Endothelial cell of umbilical vein (primary cell): ENCODE results near the gene SC5D. TPM values are rescaled to one million over a fixed set of nuclear protein-coding genes. Genes with fewer than 3 reads are reported as not detected.

Experiments
- BruUV-seq: library from RNA; stranded (reverse); fragments of 400-500 nt; replicated peaks from 2 replicates; lab custom pipeline; 2021; lab: Mats Ljungman, UMichigan
- CTCF ChIA-PET: fragments of 300-600, 350-600 bp; sonication (Branson Sonifier 250); formaldehyde crosslinking; loops from one replicate; lab custom pipeline; 2021; ENCODE audit warnings: antibody characterized with exemption, inconsistent platforms; lab: Charles Lee
- POLR2A ChIA-PET: fragments of 300-600, 350-600 bp; sonication (Branson Sonifier 250); formaldehyde crosslinking; loops from one replicate; lab custom pipeline; 2021; ENCODE audit warnings: antibody characterized with exemption, inconsistent platforms; lab: Charles Lee
- DNase-seq: peaks from one replicate; pipeline ENCODE4 v3.0.0-alpha.2; 2011; ENCODE audit warnings: low read depth, low spot score
- FAIRE-seq: peaks from 2 replicates; lab custom pipeline; 2011; peaks lifted over from hg19 to GRCh38; lab: Jason Lieb, UNC
- H2AFZ ChIP-seq: 2 replicates; pipeline ENCODE4 v1.6.0; 2012; ENCODE audit warnings: low read depth, low read length, control low read depth, inconsistent platforms
- H3K27ac ChIP-seq: 2 replicates; pipeline ENCODE4 v1.5.1; 2011; ENCODE audit warnings: low read depth, mild to moderate bottlenecking, control low read depth, low read length, moderate library complexity; ENCODE audit not compliant: insufficient read depth
- H3K27me3 ChIP-seq, 2 experiments: 2 replicates each; pipeline versions ENCODE4 v1.6.0 to v1.6.1; 2011; ENCODE audit warnings: low read length in 2 of 2, mixed read lengths in 1 of 2; ENCODE audit not compliant: control insufficient read depth in 2 of 2, insufficient read depth in 2 of 2
- H3K36me3 ChIP-seq, 2 experiments: 2 replicates in 1 of 2; 3 replicates in 1 of 2; pipeline ENCODE4 v1.5.1; 2011; ENCODE audit warnings: low read length in 2 of 2, mild to moderate bottlenecking in 1 of 2, moderate library complexity in 1 of 2; ENCODE audit not compliant: control insufficient read depth in 2 of 2, insufficient read depth in 2 of 2; ENCODE audit errors: extremely low read depth in 1 of 2
- H3K4me1 ChIP-seq: 3 replicates; pipeline ENCODE4 v1.5.1; 2011; ENCODE audit warnings: mild to moderate bottlenecking, low read length; ENCODE audit not compliant: control insufficient read depth, insufficient read depth; ENCODE audit errors: extremely low read depth
- H3K4me2 ChIP-seq: 2 replicates; pipeline ENCODE4 v1.6.1; 2011; ENCODE audit warnings: low read length, control low read depth, mixed read lengths; ENCODE audit not compliant: insufficient read depth
- H3K4me3 ChIP-seq, 3 experiments: fragments of 200-600 bp in 1 of 3; sonication (generic), shearing (Covaris generic) in 1 of 3; replicated peaks in 1 of 3; 2 replicates each; pipeline ENCODE4 v1.5.1; 2011 to 2016; ENCODE audit warnings: control low read depth in 3 of 3, low read length in 3 of 3, mild to moderate bottlenecking in 2 of 3, inconsistent platforms in 1 of 3, low read depth in 1 of 3, moderate library complexity in 1 of 3; ENCODE audit not compliant: insufficient read depth in 1 of 3
- H3K79me2 ChIP-seq: 2 replicates; pipeline ENCODE4 v1.6.0; 2012; ENCODE audit warnings: low read length, inconsistent platforms; ENCODE audit not compliant: control insufficient read depth, insufficient read depth
- H3K9ac ChIP-seq: replicated peaks from 2 replicates; pipeline ENCODE3; 2011; ENCODE audit warnings: low read length, control low read depth; ENCODE audit not compliant: insufficient read depth; ENCODE audit errors: extremely low read depth
- H3K9me1 ChIP-seq: replicated peaks from 3 replicates; pipeline ENCODE4 v1.6.0; 2011; ENCODE audit warnings: mild to moderate bottlenecking, low read length; ENCODE audit not compliant: control insufficient read depth, insufficient read depth; ENCODE audit errors: extremely low read depth
- H3K9me3 ChIP-seq: replicated peaks from 2 replicates; pipeline ENCODE4 v1.5.1; 2012; ENCODE audit warnings: low read length, inconsistent platforms; ENCODE audit not compliant: control insufficient read depth, insufficient read depth
- H4K20me1 ChIP-seq: replicated peaks from 2 replicates; pipeline ENCODE3; 2011; ENCODE audit warnings: mild to moderate bottlenecking, low read length; ENCODE audit not compliant: control insufficient read depth, insufficient read depth; ENCODE audit errors: extremely low read depth
- CTCF ChIP-seq, 2 donors: IDR thresholded peaks; 1 replicate in 1 of 2; 2 replicates in 1 of 2; pipeline ENCODE4 v1.5.1; 2011; ENCODE audit warnings: low read length in 2 of 2, mild to moderate bottlenecking in 2 of 2, moderate library complexity in 2 of 2, control low read depth in 1 of 2, inconsistent platforms in 1 of 2, low read depth in 1 of 2; ENCODE audit not compliant: insufficient read depth in 1 of 2; ENCODE audit errors: extremely low read depth in 1 of 2
- EZH2 ChIP-seq: IDR thresholded peaks from 2 replicates; pipeline ENCODE4 v1.6.1; 2012; ENCODE audit warnings: borderline replicate concordance, low read depth, mild to moderate bottlenecking, moderate library complexity, low read length, inconsistent platforms; ENCODE audit not compliant: severe bottlenecking
- FOS ChIP-seq: IDR thresholded peaks from 2 replicates; pipeline ENCODE4 v1.6.1; 2011; ENCODE audit warnings: mild to moderate bottlenecking, low read length, moderate library complexity, borderline replicate concordance; ENCODE audit not compliant: insufficient read depth
- GATA2 ChIP-seq: IDR thresholded peaks from 2 replicates; pipeline ENCODE4 v1.7.0; 2011; ENCODE audit warnings: low read depth, mild to moderate bottlenecking, moderate library complexity, mixed read lengths, low read length; ENCODE audit not compliant: insufficient read length, insufficient read depth
- JUN ChIP-seq: IDR thresholded peaks from 2 replicates; pipeline ENCODE4 v1.6.1; 2011; ENCODE audit warnings: borderline replicate concordance, low read depth; ENCODE audit not compliant: insufficient read length, insufficient read depth
- MAX ChIP-seq: IDR thresholded peaks from 2 replicates; pipeline ENCODE4 v1.6.1; 2011; ENCODE audit not compliant: insufficient read depth, insufficient read length
- MYC ChIP-seq: IDR thresholded peaks from one replicate; pipeline ENCODE4 v1.6.1; 2011; ENCODE audit warnings: mild to moderate bottlenecking, low read depth, low read length
- POLR2A ChIP-seq: IDR thresholded peaks from 2 replicates; pipeline ENCODE4 v1.6.1; 2012; ENCODE audit warnings: low read depth, mild to moderate bottlenecking, control low read depth, low read length
- POLR2AphosphoS5 ChIP-seq: IDR thresholded peaks from 2 replicates; pipeline ENCODE4 v1.6.1; 2012; ENCODE audit warnings: low read depth, mild to moderate bottlenecking, control low read depth, low read length, moderate library complexity; ENCODE audit not compliant: insufficient read depth
- dilution Hi-C: fragments of 300-500 bp; cut with MboI; formaldehyde crosslinking; loops from one replicate; pipeline ENCODE4 v1.15.0; 2019; ENCODE audit warnings: low sequenced_read_pairs; ENCODE audit not compliant: extremely low pct_ligation_motif_present
- intact Hi-C: fragments of 100-400 bp; cut with micrococcal nuclease; formaldehyde crosslinking; loops from one replicate; pipeline ENCODE4 v1.10.0; 2022
- polyA plus RNA-seq, 4 experiments: library from polyadenylated mRNA; depleted of rRNA in 3 of 4; stranded (reverse) in 3 of 4; unstranded in 1 of 4; fragments of >200 nt; gene quantifications; 2 replicates each; pipeline versions ENCODE4 v1.2.1 to v1.2.3, GENCODE V29; 2011 to 2012; ENCODE audit warnings: missing spikeins in 1 of 4
- total RNA-seq: library from RNA; stranded (reverse); gene quantifications from 2 replicates; pipeline ENCODE4 v1.2.3, GENCODE V29; 2021

Gene SC5D
- total and polyA plus RNA-seq, 2 donors (not counting 3 experiments of a cell fraction or from before 2014, with no cell fraction given), result 37.1 to 40.0 TPM

GRCh38 chr11:121347094-121347493 lies 54.5 kb downstream of the SC5D start:
- CTCF ChIA-PET, result no interaction called here

More at GRCh38 chr11:121347094-121347493, 54.5 kb downstream of the SC5D start:
- H3K36me3 ChIP-seq, result no peaks in the 10 kb centered on the region
- no peak overlapping the region for H3K4me2 ChIP-seq
- no peaks in the 10 kb centered on the region for H3K9me3 ChIP-seq
- no peak overlapping the region for H3K4me3 ChIP-seq
- no peak for FAIRE-seq
- TF ChIP-seq POLR2AphosphoS5, result no peak
- TF ChIP-seq EZH2, result no peak
- TF ChIP-seq MYC, result no peak
- TF ChIP-seq CTCF (IDR thresholded peaks at IDR 0.05; ENCODE audit: extremely low read depth in 1 of 2, insufficient read depth in 1 of 2, low read depth in 1 of 2, low read length in 2 of 2), result no peak
- TF ChIP-seq MAX, result no peak
- TF ChIP-seq FOS, result no peak
- TF ChIP-seq JUN, result no peak
- TF ChIP-seq GATA2, result no peak
- TF ChIP-seq POLR2A, result no peak
- intact Hi-C loops, result no loop called here
- DNase-seq, result no peak
- no peak overlapping the region for H3K27ac ChIP-seq
- H3K4me1 ChIP-seq, result no peaks in the 10 kb centered on the region
- no peaks in the 10 kb centered on the region for H3K9me1 ChIP-seq
- H3K27me3 ChIP-seq, result no peaks in the 10 kb centered on the region
- POLR2A ChIA-PET, result no interaction called here
- no peaks in the 10 kb centered on the region for H3K79me2 ChIP-seq
- no peak overlapping the region for H3K9ac ChIP-seq
- no peaks in the 10 kb centered on the region for H4K20me1 ChIP-seq
- BruUV-seq, result no TSS peak
- no peak overlapping the region for H2AFZ ChIP-seq
- dilution Hi-C loops, result no loop called here
